ENCODE results near the gene OBSCN.
"Not testable (repeated sequence)": the region's sequence is repeated elsewhere in the genome, so short reads cannot be mapped to it uniquely, and the experiment has no call there.

Gene OBSCN

GRCh38 chr1:228263636-228264035 lies 55.8 kb downstream of the OBSCN start:
- DNase-seq (ENCODE audit: low read depth), result no peak

GRCh38 chr1:228264090-228264829 lies 56.4 kb downstream of the OBSCN start:
- DNase-seq (ENCODE audit: low read depth), result no peak

DNA sequence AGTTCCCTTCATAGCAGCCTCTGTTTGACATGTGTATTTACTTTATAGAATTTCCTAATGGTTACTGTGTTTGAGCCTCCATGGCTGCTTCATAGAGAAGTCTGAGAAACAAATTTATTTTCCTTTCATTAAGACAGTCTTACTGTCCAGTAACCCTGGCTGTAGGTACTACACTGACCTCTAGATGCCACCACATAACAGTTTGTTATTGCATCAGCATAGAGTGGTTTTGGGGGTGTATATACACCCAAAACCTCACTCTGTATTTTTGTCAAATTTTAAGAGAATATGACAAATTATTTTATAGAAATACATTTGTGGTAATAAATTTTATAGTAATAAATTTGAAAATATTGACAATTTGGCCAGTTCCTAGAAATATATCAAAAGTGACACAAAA lies 57.3 kb downstream of the OBSCN start:
- no peak for DNase-seq (ENCODE audit: low read depth)

DNA sequence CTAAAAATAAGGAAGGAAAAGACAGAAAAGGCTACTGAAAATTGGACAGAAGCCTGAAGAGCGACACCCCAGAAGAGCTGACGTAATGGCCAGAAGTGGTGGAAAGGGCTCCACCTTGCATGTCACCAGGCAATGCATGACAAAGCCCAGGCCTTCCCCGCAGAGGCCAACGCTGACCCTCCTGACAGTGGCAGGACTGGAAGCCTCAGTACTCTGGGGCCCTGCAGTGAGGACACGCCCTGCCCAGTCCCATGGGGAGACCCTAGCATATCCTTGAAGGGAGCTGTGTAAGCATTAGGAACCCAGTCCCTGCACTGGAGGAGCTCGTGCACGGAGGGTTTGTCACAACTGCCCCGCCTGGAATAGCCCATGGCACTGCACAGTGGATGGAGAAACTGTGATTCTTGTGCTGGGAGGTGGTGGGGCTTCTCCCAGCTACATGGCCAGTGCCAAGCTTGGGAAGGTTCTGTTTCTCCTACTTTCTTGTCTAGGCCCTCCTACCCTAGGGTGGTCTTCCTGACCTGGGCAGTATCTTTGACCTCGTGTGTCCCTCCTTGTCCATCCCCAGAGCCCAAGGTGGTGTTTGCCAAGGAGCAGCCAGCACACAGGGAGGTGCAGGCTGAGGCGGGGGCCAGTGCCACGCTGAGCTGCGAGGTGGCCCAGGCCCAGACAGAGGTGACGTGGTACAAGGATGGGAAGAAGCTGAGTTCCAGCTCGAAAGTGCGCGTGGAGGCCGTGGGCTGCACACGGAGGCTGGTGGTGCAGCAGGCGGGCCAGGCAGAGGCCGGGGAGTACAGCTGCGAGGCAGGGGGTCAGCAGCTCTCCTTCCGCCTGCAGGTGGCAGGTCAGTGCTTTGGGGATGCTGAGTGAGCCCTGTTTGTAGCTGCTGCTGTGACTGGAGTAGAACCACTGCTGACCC lies 60.4 kb downstream of the OBSCN start:
- DNase-seq (ENCODE audit: low read depth), result no peak

DNA sequence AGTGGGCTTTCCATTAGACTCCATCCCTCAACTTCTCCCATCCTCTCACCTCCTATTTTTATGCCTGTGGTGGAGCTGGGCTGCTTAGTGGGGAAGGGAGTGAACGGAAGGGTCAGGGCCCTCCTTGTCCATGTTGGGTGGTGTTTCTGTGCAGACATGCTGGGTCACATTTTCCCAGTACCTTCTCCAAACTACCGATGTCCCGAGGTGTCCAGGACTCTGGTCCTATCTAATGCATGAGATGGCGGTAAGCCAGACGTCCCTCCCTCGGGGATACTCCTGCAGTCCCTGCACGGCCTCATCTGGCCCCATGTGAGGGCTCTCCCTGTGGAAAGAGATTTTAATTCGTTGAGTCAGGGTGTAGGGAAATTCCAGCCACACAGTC lies 61.0 kb downstream of the OBSCN start:
- no peak for DNase-seq (ENCODE audit: low read depth)

DNA sequence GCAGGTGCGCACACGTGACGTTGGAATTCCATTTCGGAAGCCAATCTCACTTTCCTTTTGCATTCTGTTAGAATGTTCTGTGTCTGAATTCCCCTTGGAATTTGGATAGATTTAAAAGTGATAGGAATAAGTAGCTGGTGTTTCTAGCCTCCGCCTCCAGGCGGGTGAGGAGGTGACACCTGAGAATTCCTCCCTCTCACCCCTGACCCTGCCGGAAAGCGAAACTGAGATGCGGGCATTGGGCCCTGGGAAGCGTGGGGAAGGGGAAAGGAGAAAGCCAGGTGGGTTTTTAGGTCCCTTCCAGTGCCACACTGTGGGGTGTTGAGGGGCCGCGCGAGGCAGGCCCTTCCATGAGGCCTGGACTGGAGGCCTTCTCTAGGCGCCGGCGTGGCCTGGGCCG lies 61.6 kb downstream of the OBSCN start:
- not testable (repeated sequence) for DNase-seq (ENCODE audit: low read depth)

DNA sequence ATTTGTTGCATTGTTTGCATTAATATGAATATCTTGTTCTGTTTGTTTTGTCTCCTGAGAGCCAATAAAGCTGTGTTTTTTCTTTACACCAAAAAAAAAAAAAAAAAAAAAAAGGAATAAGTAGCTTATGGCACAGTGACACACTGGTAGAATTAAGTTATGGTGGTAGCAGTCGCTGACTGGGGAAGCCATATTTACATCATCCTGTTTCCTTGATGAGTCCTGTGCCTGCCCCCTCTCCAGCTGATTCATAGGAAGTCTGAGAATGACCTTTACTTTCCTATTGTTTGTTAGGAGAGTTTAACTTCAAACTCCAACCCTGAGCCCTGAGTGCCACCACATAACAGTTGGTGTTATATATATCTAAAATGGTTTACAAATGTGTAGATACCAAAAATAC lies 62.2 kb downstream of the OBSCN start:
- DNase-seq (ENCODE audit: low read depth), result peak; percentile 19

GRCh38 chr1:228271701-228272251 lies 63.9 kb downstream of the OBSCN start:
- DNase-seq (ENCODE audit: low read depth), result no peak

DNA sequence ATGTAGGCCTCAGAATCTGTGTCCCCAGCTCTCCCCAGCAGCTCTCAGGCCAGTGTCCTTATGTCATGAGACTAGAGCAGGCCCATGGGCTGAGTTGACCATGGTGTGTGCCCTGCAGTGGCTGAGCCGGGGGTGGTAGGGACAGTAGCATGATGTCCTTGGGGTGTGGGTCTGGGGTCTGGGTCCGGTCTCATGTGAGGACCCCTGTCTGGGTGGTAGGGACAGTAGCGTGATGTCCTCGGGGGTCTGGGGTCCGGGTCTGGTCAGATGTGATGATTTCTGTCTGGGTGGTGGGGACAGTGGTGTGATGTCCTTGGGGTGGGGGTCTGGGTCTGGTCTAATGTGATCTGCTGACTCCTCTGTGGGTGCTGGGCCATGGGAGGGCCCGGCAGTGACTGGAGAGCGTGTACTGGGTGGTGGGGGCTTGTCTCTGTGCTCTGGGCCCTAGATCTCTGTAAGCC lies 64.5 kb downstream of the OBSCN start:
- no peak for DNase-seq (ENCODE audit: low read depth)

GRCh38 chr1:228272831-228273571 lies 65.2 kb downstream of the OBSCN start:
- no peak for DNase-seq (ENCODE audit: low read depth)

DNA sequence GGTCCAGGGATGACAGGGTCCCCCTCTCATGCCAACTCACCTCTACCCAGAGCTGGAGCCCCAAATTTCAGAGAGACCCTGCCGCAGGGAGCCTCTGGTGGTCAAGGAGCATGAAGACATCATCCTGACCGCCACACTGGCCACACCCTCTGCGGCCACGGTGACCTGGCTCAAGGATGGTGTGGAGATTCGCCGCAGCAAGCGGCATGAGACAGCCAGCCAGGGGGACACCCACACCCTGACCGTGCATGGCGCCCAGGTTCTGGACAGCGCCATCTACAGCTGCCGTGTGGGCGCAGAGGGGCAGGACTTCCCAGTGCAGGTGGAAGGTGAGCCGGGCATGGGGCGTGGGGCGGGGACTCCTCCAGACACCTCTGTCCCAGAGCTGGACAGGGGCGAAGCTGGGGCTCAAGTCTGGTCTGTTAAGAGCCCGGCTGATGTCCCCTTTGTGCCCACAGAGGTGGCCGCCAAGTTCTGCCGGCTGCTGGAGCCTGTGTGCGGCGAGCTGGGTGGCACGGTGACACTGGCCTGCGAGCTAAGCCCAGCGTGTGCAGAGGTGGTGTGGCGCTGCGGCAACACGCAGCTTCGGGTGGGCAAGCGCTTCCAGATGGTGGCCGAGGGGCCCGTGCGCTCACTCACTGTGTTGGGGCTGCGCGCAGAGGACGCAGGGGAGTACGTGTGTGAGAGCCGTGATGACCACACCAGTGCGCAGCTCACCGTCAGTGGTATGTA lies 66.0 kb downstream of the OBSCN start:
- DNase-seq (ENCODE audit: low read depth), result no peak

GRCh38 chr1:228274452-228275178 lies 66.8 kb downstream of the OBSCN start:
- no peak for DNase-seq (ENCODE audit: low read depth)

GRCh38 chr1:228275179-228275429 lies 67.3 kb downstream of the OBSCN start:
- no peak for DNase-seq (ENCODE audit: low read depth)

GRCh38 chr1:228275430-228276173 lies 67.8 kb downstream of the OBSCN start:
- DNase-seq (ENCODE audit: low read depth), result peak; percentile 35

- DNase-seq (ENCODE audit: low read depth), result no peak
Measured at GRCh38 chr1:228276174-228276831, 68.5 kb downstream of the OBSCN start.

DNA sequence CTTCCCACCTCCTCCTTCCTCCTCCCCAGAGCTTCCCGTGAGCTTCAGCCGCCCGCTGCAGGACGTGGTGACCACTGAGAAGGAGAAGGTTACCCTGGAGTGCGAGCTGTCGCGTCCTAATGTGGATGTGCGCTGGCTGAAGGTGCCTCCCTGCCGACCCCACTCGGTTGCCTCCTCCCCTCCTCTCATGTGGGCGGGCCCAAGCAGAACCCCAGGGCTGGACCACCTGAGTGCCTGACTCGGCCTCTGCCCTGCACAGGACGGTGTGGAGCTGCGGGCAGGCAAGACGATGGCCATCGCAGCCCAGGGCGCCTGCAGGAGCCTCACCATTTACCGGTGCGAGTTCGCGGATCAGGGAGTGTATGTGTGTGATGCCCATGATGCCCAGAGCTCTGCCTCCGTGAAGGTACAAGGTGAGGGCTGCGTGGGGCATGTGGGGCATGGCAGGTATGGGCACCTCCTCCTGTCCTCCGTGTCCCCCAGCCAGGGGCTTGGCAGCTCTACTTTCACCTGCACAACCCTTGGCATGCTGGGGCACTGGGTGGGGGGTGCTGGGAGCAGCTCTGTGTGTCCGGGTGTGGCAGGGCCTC lies 69.2 kb downstream of the OBSCN start:
- DNase-seq (ENCODE audit: low read depth), result no peak

- DNase-seq (ENCODE audit: low read depth), result no peak
Measured at GRCh38 chr1:228277491-228278431, 69.9 kb downstream of the OBSCN start.

DNA sequence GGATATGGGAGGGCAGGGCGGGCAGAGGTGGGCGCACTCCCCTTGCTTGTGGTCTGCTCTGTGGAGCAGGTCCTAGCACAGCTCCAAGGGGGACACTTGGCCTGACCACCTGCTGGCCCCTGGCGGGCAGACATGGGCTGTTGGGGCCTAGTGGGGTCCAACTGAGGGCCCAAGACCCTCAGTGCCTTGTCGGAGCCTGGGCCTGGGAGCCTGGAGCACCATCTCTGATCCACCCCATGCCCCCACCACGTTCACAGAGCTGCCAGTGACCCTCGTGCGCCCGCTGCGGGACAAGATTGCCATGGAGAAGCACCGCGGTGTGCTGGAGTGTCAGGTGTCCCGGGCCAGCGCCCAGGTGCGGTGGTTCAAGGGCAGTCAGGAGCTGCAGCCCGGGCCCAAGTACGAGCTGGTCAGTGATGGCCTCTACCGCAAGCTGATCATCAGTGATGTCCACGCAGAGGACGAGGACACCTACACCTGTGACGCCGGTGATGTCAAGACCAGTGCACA lies 70.6 kb downstream of the OBSCN start:
- no peak for DNase-seq (ENCODE audit: low read depth)

Measured in non-pigmented ciliary epithelial cell (primary cell).